ENCODE results near the gene RPS27.
A peak's percentile ranks its signal among the peaks of the same experiment; 100 is the strongest.

RPS27 gene

GRCh38 chr1:153944005-153944826 lies 46.3 kb upstream of the RPS27 start:
- Histone ChIP-seq H3K27ac (replicated peaks) (peak overlapping the region; percentile 96), H3K4me3 (replicated peaks; ENCODE audit: insufficient read depth, low read length) (peak overlapping the region; percentile 68), H3K27me3 (ENCODE audit: insufficient read depth, poor library complexity, severe bottlenecking) (no peaks in the 10 kb centered on the region)
- TF ChIP-seq SPI1 (IDR thresholded peaks at IDR 0.05; ENCODE audit: borderline replicate concordance, low read depth) (no peak), POLR2AphosphoS5 (IDR thresholded peaks at IDR 0.05; ENCODE audit: low read depth) (no peak), REST (IDR thresholded peaks at IDR 0.05; ENCODE audit: insufficient replicate concordance, low read depth) (no peak)
- peak in 1 of 2 experiments; percentile 56 for DNase-seq (ENCODE audit: low read depth in 1 of 2, low spot score in 1 of 2)

DNA sequence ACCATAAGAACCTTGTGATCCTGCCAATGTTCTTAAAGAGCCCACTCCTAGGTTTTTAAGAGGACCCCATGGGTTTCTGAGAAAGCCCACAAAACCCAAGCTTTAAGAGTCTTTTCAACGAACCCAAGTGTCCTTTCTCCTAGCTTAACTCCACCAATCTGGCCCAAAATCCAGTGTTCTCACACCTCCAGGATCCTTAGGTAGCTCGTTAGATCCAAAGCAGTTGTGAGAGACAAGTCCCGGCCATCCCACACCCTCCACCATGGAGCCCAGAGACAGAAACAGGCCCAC lies 45.8 kb upstream of the RPS27 start:
- H3K4me3 ChIP-seq (replicated peaks; ENCODE audit: insufficient read depth, low read length), result peak overlapping the region; percentile 68
- TF ChIP-seq, protein P1, sequence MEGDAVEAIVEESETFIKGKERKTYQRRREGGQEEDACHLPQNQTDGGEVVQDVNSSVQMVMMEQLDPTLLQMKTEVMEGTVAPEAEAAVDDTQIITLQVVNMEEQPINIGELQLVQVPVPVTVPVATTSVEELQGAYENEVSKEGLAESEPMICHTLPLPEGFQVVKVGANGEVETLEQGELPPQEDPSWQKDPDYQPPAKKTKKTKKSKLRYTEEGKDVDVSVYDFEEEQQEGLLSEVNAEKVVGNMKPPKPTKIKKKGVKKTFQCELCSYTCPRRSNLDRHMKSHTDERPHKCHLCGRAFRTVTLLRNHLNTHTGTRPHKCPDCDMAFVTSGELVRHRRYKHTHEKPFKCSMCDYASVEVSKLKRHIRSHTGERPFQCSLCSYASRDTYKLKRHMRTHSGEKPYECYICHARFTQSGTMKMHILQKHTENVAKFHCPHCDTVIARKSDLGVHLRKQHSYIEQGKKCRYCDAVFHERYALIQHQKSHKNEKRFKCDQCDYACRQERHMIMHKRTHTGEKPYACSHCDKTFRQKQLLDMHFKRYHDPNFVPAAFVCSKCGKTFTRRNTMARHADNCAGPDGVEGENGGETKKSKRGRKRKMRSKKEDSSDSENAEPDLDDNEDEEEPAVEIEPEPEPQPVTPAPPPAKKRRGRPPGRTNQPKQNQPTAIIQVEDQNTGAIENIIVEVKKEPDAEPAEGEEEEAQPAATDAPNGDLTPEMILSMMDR (IDR thresholded peaks at IDR 0.05; ENCODE audit: insufficient read depth, low read length), result no peak
- TF ChIP-seq GABPA (IDR thresholded peaks at IDR 0.05; ENCODE audit: low read depth), result no peak
- TF ChIP-seq POLR2AphosphoS5 (IDR thresholded peaks at IDR 0.05; ENCODE audit: low read depth), result no peak
- TF ChIP-seq SPI1 (IDR thresholded peaks at IDR 0.05; ENCODE audit: borderline replicate concordance, low read depth), result no peak
- no peak for TF ChIP-seq REST (IDR thresholded peaks at IDR 0.05; ENCODE audit: insufficient replicate concordance, low read depth)
- DNase-seq (ENCODE audit: low read depth in 1 of 2, low spot score in 1 of 2), result no peak

GRCh38 chr1:153945131-153945794 lies 45.3 kb upstream of the RPS27 start:
- Histone ChIP-seq H3K27me3 (ENCODE audit: insufficient read depth, poor library complexity, severe bottlenecking) (no peaks in the 10 kb centered on the region), H3K4me3 (replicated peaks; ENCODE audit: insufficient read depth, low read length) (peak overlapping the region; percentile 68), H3K27ac (replicated peaks) (peak overlapping the region; percentile 96)
- DNase-seq (ENCODE audit: low read depth in 1 of 2, low spot score in 1 of 2), result peak; percentile 88 to 95
- TF ChIP-seq POLR2AphosphoS5 (IDR thresholded peaks at IDR 0.05; ENCODE audit: low read depth) (peak; percentile 75), REST (IDR thresholded peaks at IDR 0.05; ENCODE audit: insufficient replicate concordance, low read depth) (no peak), SPI1 (IDR thresholded peaks at IDR 0.05; ENCODE audit: borderline replicate concordance, low read depth) (peak; percentile 95), GABPA (IDR thresholded peaks at IDR 0.05; ENCODE audit: low read depth) (peak; percentile 40)
- TF ChIP-seq, protein P1 (IDR thresholded peaks at IDR 0.05; ENCODE audit: insufficient read depth, low read length), result no peak

More for the DNA sequence above, 45.8 kb upstream of the RPS27 start:
- peak overlapping the region; percentile 96 for H3K27ac ChIP-seq (replicated peaks)
- no peaks in the 10 kb centered on the region for H3K27me3 ChIP-seq (ENCODE audit: insufficient read depth, poor library complexity, severe bottlenecking)

Data from HL-60 (cell line).